HUES48 (cell line): Measurements from ENCODE around the gene GTPBP1.
A peak's percentile ranks its signal among the peaks of the same experiment; 100 is the strongest.

Experiments used
- H3K27ac ChIP-seq: one replicate; pipeline ENCODE4 v1.7.0; 2013; ENCODE audit warnings: low read depth, low read length, inconsistent platforms
- H3K27me3 ChIP-seq: 2 replicates; pipeline ENCODE4 v1.6.1; 2013; ENCODE audit warnings: mild to moderate bottlenecking, low read length; ENCODE audit not compliant: control insufficient read depth, insufficient read depth
- H3K36me3 ChIP-seq: 2 replicates; pipeline ENCODE4 v1.6.1; 2013; ENCODE audit warnings: low read length; ENCODE audit not compliant: control insufficient read depth, insufficient read depth
- H3K4me1 ChIP-seq: 2 replicates; pipeline ENCODE4 v1.6.1; 2013; ENCODE audit warnings: mild to moderate bottlenecking, low read length; ENCODE audit not compliant: control insufficient read depth, insufficient read depth
- H3K4me3 ChIP-seq: 2 replicates; pipeline ENCODE4 v1.5.1; 2013; ENCODE audit warnings: mild to moderate bottlenecking, low read depth, low read length
- H3K9ac ChIP-seq: 2 replicates; pipeline ENCODE4 v1.6.1; 2013; ENCODE audit warnings: mild to moderate bottlenecking, low read depth, low read length, moderate library complexity
- H3K9me3 ChIP-seq: 2 replicates; pipeline ENCODE4 v1.6.1; 2013; ENCODE audit warnings: low read length; ENCODE audit not compliant: control insufficient read depth, insufficient read depth

The GTPBP1 gene

GRCh38 chr22:38705235-38706100, at the start of gene GTPBP1:
Gene GTPBP1 (plus strand): TSS chr22:38705944. CDS start chr22:38705956, 12 bp downstream.
- no peaks in the 10 kb centered on the region for H3K27me3 ChIP-seq
- peaks cover 12% of the 10 kb centered on the region for H3K36me3 ChIP-seq
- no peaks in the 10 kb centered on the region for H3K9me3 ChIP-seq
- H3K27ac ChIP-seq, result peak within 1 kb of the TSS; percentile 90
- H3K4me1 ChIP-seq, result peaks cover 30% of the 10 kb centered on the region
- H3K9ac ChIP-seq, result peak within 1 kb of the TSS; percentile 84
- H3K4me3 ChIP-seq, result peak within 1 kb of the TSS; percentile 80

GRCh38 chr22:38656256-38657044, 49.3 kb upstream of the GTPBP1 start, which contains the start of the genes CBY1 and FAM227A:
Gene CBY1 (plus strand): TSS chr22:38656638. CDS start chr22:38668055, 11,417 bp downstream.
Gene FAM227A (minus strand): TSS chr22:38656392. CDS start chr22:38650168, 6,224 bp downstream.
- H3K9ac ChIP-seq, result peak within 1 kb of the TSS; percentile 97
- H3K4me1 ChIP-seq, result 0 out of 2 replicates have a peak, but pooled peaks cover 5% of the 10 kb centered on the region
- H3K27ac ChIP-seq, result peak within 1 kb of the TSS; percentile 96
- H3K36me3 ChIP-seq, result no peaks in the 10 kb centered on the region
- H3K4me3 ChIP-seq, result peak within 1 kb of the TSS; percentile 78
- no peaks in the 10 kb centered on the region for H3K9me3 ChIP-seq
- no peaks in the 10 kb centered on the region for H3K27me3 ChIP-seq

- Histone ChIP-seq H3K27me3 (no peaks in the 10 kb centered on the region), H3K27ac (peak overlapping the region; percentile 96), H3K9me3 (no peaks in the 10 kb centered on the region), H3K9ac (peak overlapping the region; percentile 97; the same call in 1 of the 2 replicates), H3K36me3 (no peaks in the 10 kb centered on the region), H3K4me3 (peak overlapping the region; percentile 78), H3K4me1 (0 out of 2 replicates have a peak, but pooled peaks cover 5% of the 10 kb centered on the region)
Observed at GRCh38 chr22:38657045-38657909, 48.5 kb upstream of the GTPBP1 start.

GRCh38 chr22:38674888-38675287, 30.9 kb upstream of the GTPBP1 start:
- no peak overlapping the region for H3K4me3 ChIP-seq
- no peaks in the 10 kb centered on the region for H3K27me3 ChIP-seq
- H3K9ac ChIP-seq, result no peak overlapping the region
- no peaks in the 10 kb centered on the region for H3K4me1 ChIP-seq
- peaks cover 29% of the 10 kb centered on the region for H3K36me3 ChIP-seq
- H3K27ac ChIP-seq, result no peak overlapping the region
- no peaks in the 10 kb centered on the region for H3K9me3 ChIP-seq

- Histone ChIP-seq H3K27me3 (no peaks in the 10 kb centered on the region), H3K36me3 (peaks cover 24% of the 10 kb centered on the region), H3K9me3 (no peaks in the 10 kb centered on the region), H3K27ac (no peak overlapping the region), H3K4me3 (no peak overlapping the region), H3K4me1 (no peaks in the 10 kb centered on the region), H3K9ac (no peak overlapping the region)
Observed at GRCh38 chr22:38675833-38676232, 29.9 kb upstream of the GTPBP1 start.

- Histone ChIP-seq H3K4me1 (no peaks in the 10 kb centered on the region), H3K4me3 (peak within 1 kb of the TSS; percentile 97), H3K9ac (peak within 1 kb of the TSS; percentile 94), H3K27me3 (no peaks in the 10 kb centered on the region), H3K9me3 (peaks cover 6% of the 10 kb centered on the region), H3K36me3 (peaks cover 36% of the 10 kb centered on the region), H3K27ac (peak within 1 kb of the TSS; percentile 70)
Observed at GRCh38 chr22:38681582-38682335, 24.0 kb upstream of the GTPBP1 start, which contains the start of gene TOMM22. Gene TOMM22 (plus strand): TSS chr22:38681957. CDS start chr22:38681979, 22 bp downstream.

- Histone ChIP-seq H3K9ac (no peak overlapping the region), H3K9me3 (peaks cover 6% of the 10 kb centered on the region), H3K36me3 (peaks cover 60% of the 10 kb centered on the region), H3K4me1 (no peaks in the 10 kb centered on the region), H3K27ac (no peak overlapping the region), H3K4me3 (no peak overlapping the region), H3K27me3 (no peaks in the 10 kb centered on the region)
Observed at GRCh38 chr22:38684895-38685294, 20.8 kb upstream of the GTPBP1 start.

- Histone ChIP-seq H3K9ac (no peak overlapping the region), H3K4me1 (no peaks in the 10 kb centered on the region), H3K27me3 (no peaks in the 10 kb centered on the region), H3K4me3 (no peak overlapping the region), H3K9me3 (peaks cover 6% of the 10 kb centered on the region), H3K27ac (no peak overlapping the region), H3K36me3 (peaks cover 62% of the 10 kb centered on the region)
Observed at GRCh38 chr22:38685761-38686160, 20.0 kb upstream of the GTPBP1 start.

- Histone ChIP-seq H3K4me3 (no peak overlapping the region), H3K36me3 (peaks cover 61% of the 10 kb centered on the region), H3K9me3 (no peaks in the 10 kb centered on the region), H3K27ac (no peak overlapping the region), H3K4me1 (no peaks in the 10 kb centered on the region), H3K27me3 (no peaks in the 10 kb centered on the region), H3K9ac (no peak overlapping the region)
Observed at GRCh38 chr22:38689651-38690050, 16.1 kb upstream of the GTPBP1 start.
